Stimulated activated CD8-positive, alpha-beta memory T cell treated with anti-CD3 and anti-CD28 coated beads, Interleukin-12 subunit alpha, Interleukin-12 subunit beta, amount 100 ng/mL, for 24 hours (primary cell): ENCODE measurements around the gene ABCC10.
"Not testable (repeated sequence)": the region's sequence is repeated elsewhere in the genome, so short reads cannot be mapped to it uniquely, and the experiment has no call there.

Experiments used
- DNase-seq: peaks from one replicate; pipeline ENCODE4 v3.0.0-alpha.2; 2020; ENCODE audit errors: extremely low read depth

The ABCC10 gene

GRCh38 chr6:43427406-43428111 is at the start of gene ABCC10:
Gene ABCC10 (plus strand): TSS chr6:43427541. CDS start chr6:43427979, 438 bp downstream.
- DNase-seq, result peak; percentile 85

DNA sequence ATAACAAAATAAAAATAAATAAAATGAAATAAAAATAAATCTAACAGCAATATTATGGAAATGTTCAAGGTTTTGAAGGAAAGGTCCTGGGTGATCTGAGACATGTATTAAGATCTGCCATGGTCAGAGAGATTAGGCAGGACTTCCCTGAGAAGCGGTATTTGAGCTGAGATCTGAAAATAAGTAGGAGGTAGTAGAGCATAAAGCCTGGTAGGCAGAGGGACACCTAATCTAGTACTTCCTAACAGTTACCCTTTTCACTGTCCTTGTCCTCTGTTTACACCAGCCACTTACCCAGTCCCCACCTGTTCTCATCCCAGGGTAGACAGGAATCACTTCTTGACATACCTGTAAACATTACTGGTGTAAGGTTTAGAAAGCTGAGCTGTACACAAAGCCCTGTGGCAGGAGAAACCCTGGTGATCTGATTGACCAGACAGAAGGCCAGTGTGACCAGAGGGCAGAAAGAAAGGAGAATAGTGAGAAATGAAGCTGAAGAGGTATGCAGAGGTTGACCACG is 49.6 kb upstream of the ABCC10 start:
- DNase-seq, result no peak

DNA sequence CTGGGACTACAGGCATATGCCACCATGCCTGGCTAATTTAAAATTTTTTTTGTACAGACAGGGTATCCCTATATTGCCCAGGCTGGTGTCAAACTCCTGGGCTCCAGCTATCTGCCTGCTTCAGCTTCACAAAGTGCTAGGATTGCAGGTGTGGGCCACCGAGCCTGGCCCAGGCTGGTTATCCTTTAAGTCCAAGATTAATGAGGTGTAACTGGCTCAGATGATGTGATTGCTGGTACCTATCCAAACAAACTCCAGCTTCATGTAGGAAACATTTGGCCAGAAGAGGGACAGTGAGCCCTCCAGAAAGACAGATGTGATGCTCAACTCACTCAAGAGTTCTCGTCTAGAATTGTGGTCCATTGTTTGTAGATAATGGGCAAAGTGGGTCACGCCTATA is 48.7 kb upstream of the ABCC10 start:
- no peak for DNase-seq

DNA sequence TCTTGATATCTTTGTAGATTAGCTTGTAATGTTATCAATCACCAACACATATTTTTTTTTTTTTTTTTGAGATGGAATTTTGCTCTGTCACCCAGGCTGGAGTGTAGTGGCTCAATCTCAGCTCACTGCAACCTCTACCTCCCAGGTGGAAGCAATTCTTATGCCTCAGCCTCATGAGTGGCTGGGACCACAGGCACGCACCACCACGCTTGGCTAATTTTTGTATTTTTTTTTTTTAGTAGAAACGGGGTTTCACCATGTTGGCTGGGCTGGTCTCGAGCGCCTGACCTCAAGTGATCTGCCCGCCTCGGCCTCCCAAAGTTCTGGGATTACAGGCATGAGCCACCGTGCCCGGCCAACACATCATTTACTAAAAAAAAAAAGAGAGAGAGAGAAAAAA is 46.5 kb upstream of the ABCC10 start:
- not testable (repeated sequence) for DNase-seq

GRCh38 chr6:43383021-43383667 is 44.2 kb upstream of the ABCC10 start:
- no peak for DNase-seq

- DNase-seq, result no peak
Measured at GRCh38 chr6:43386492-43386891, 40.8 kb upstream of the ABCC10 start.

DNA sequence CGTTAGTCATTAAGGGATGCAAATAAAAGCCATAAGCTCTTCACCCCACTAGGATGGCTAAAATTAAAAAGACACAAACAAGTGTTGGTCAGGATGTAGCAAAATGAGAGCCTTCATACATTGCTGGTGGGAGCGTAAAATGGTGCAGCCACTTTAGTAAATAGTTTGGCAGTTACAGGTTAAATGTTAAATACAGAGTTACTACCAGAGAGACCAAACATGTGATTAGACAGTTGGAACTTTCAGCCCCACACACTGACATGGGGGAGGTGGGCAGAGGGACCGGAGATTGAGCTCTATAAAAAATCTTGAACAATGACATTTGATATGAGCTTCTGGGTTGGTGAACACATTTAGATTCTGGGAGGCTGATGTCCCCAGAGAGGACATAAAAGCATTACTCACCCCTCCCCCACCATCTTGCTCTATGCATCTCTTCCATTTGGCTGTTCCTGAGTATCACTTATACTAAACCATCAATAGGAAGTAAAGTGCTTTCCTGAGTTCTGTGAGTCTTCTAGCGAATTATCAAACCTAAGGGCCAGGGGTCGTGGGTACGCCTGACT is 37.5 kb upstream of the ABCC10 start:
- no peak for DNase-seq

GRCh38 chr6:43390753-43391439 is 36.4 kb upstream of the ABCC10 start:
- DNase-seq, result not testable (repeated sequence)

DNA sequence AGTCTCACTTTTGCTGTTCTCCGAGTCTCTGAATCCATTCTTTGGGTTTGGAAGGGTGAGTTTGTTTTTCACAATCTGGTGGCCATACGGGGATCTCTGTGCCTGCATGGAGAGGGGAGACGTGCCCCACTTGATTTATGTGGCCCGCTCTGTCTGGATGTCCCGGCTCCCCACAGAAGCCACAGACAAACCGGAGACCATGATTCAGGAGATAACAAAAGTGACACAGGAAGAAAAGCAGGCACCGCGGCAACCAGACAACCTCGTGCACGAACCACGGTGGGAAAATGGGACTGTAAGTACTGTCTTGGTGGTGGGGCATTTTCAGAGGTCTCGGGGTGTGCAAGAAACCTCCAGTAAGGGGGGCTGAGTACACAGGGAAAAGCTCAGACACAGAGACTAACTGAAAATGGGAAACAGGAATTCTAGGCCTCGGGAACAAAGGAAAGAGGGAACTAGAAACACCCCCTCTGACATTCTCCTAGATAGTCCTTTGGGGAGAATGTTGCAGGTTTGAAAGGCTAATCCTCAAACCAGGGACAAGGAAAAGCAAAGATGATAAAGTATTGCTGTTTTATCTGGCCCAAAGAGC is 35.8 kb upstream of the ABCC10 start:
- no peak for DNase-seq

GRCh38 chr6:43393133-43393532 is 34.2 kb upstream of the ABCC10 start:
- DNase-seq, result not testable (repeated sequence)

DNA sequence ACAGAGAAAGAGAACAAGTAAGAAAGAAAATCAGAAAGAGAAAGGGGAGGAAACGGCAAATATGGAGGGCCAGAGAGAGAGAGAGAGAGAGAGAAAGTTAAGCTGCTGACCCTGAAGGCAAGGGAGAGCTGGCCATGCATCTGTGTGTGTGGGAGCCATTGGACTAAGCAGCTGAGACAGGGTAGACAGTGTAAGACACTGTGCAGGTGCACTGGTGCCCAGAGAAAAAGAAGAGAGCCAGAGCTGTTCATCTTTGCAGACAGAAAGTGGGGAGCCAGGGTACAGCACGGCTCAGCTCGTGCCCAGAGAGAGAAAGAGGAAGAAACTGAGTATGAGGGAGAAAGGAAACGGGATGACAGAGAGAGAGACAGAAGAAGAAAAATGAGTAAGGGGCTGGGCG is 33.7 kb upstream of the ABCC10 start:
- no peak for DNase-seq

DNA sequence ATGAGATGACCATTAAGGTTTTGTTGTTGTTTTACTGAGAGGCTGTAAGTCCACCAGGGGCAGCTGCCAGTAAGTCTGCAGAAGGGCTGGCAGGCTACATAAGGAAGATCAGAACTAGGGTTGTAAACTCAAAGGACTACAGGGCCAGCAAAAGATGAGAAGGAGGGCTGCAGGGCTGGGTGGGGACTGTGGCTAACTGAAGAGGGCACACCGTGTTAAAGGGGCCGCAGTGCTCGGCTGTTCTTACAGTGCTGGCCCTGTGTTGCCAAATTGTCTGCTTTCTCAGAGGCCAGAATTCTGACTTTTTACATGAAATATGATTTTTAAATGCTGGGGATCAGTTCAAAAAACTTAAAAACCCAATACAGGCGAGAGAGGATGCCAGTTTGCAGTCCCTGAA is 32.4 kb upstream of the ABCC10 start:
- no peak for DNase-seq

- no peak for DNase-seq
Measured at GRCh38 chr6:43395776-43396175, 31.6 kb upstream of the ABCC10 start.

DNA sequence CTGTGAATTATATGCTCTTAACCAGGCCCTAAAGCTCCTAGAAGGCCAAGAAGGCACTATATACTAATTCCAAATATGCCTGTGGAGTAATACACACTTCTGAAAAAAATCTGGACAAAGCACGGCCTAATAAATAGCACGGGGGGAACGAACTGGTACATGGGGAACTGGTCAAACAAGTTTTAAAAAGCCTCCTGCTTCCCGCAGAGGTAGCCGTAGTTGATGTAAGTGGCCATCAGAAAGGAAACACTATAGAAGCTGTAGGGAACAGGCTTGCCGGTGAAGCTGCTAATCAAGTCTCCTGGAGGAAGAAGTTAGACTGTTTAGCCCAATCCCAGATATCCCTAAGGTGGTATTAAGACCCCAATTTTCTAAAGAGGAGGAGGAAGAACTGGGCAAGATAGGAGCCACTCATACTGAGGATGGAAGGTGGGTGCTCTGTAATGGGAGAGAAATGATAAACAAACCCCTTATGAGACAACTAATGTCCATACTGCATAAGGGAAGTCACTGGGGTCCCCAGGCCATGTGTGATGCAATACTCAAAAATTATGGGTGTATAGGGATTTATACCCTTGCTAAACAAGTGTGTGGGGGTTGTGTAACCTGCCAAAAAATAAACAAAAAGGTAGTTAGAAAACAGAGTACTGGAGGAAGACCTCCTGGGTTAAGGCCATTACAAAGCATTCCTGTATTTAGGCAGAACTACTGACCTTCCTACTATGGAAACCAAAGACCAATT is 30.8 kb upstream of the ABCC10 start:
- no peak for DNase-seq

DNA sequence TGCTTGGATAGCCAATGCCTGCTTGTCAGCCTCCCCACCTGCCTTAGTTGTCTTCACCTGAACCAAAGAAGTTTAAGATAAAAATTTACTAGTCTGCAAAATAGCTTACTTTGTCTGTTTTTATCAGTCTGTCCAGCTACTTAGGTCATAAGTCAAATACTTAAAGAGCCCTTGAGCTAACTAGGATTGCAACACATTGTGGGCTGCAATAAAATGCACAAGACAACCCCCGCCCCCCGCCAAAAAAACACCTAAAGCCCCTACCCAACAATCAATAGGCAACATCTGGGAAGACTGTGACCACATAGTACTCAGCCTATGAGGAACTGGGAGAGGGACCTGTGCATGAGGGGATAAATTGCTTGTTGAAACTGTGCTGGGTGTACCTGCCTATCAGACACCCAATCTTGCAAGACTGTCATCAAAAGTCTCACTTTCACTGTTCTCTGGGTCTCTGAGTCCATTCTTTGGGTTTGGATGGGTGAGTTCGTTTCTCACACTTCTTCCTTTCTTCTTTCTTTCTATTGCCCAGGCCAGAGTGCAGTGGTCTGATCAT is 27.3 kb upstream of the ABCC10 start:
- DNase-seq, result no peak

DNA sequence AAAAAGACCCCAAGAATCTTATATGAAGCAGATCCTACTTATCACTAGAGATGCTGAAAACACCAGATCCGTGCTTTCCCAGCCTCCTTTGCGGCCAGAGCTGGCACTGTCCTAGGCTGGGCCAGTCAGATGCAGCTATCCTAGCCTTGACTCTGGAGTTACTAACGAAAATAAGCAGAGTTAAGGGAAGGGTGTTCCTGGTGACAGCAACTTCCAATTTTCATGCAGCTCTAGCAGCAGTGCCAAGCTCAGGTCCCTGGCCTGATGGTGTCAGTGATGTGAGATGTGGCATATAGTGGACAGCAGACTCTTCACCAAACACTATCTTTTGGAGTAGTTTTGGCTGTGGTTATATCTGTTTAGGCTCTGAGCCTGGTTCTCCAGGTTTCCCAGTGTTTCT is 25.6 kb upstream of the ABCC10 start:
- no peak for DNase-seq

DNA sequence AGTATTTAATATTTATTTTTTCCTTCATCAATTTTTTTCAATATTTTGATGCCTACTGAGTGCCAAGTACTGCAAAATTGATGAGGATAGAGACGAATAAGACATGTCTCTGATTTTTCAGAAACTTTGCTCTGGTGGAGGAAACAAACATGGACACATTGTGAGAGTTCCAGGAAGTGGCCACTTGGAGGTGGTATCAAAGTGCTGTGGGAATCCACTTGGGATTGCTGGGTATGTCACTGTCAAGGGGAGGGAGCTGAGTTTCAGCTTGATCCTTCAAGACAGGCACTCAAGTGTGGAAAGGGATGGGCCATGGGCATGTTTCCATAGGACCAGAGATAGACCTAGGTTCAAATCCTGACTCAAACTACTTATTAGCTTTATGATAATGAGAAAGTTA is 24.5 kb upstream of the ABCC10 start:
- no peak for DNase-seq

GRCh38 chr6:43405354-43405753 is 22.0 kb upstream of the ABCC10 start:
- DNase-seq, result no peak

- no peak for DNase-seq
Measured at GRCh38 chr6:43407296-43407695, 20.0 kb upstream of the ABCC10 start.

GRCh38 chr6:43408259-43408658 is 19.1 kb upstream of the ABCC10 start:
- no peak for DNase-seq

- DNase-seq, result not testable (repeated sequence)
Measured at GRCh38 chr6:43410776-43411175, 16.6 kb upstream of the ABCC10 start.
